ENCODE data around the gene OR52W1.

- TF ChIP-seq REST (IDR thresholded peaks at IDR 0.05; ENCODE audit: low read depth), result no peak
- no peak for TF ChIP-seq MAX (IDR thresholded peaks at IDR 0.05)
- no peak for TF ChIP-seq FOXM1 (IDR thresholded peaks at IDR 0.05; ENCODE audit: borderline replicate concordance, low read depth)
- TF ChIP-seq USF1 (IDR thresholded peaks at IDR 0.05), result no peak
- no peak for TF ChIP-seq YY1 (IDR thresholded peaks at IDR 0.05; ENCODE audit: low read depth)
- no peak for TF ChIP-seq TAF1 (IDR thresholded peaks at IDR 0.05; ENCODE audit: low read depth)
- no peak for TF ChIP-seq TEAD4 (IDR thresholded peaks at IDR 0.05)
- no peak for TF ChIP-seq RAD21 (IDR thresholded peaks at IDR 0.05; ENCODE audit: low read depth)
- TF ChIP-seq EGR1 (IDR thresholded peaks at IDR 0.05), result no peak
Observed at GRCh38 chr11:6203327-6203726, 4.3 kb downstream of the OR52W1 start.
